DOHH2 (cell line): ENCODE data around the gene SDCCAG8.

Source experiments
- CTCF ChIP-seq: fragments of 200-600 bp; sonication (generic); IDR thresholded peaks from one replicate; pipeline ENCODE4 v1.5.1; 2014; ENCODE audit warnings: antibody characterized with exemption, mild to moderate bottlenecking, low read depth, low read length; ENCODE audit not compliant: poor library complexity, severe bottlenecking
- EZH2phosphoT487 ChIP-seq: fragments of 200-600 bp; sonication (generic); IDR thresholded peaks from 2 replicates; pipeline ENCODE4 v1.6.1; 2017; ENCODE audit warnings: borderline replicate concordance, mild to moderate bottlenecking, antibody characterized with exemption, low read length, moderate library complexity, mixed read lengths

- no peak for TF ChIP-seq CTCF
- no peak for TF ChIP-seq EZH2phosphoT487
These were observed 193.5 kb downstream of the SDCCAG8 start for GRCh38 chr1:243449373-243449772.
